Measurements from ENCODE around the gene ALKBH7. TPM values are rescaled to one million over a fixed set of nuclear protein-coding genes. Genes with fewer than 3 reads are reported as not detected.

The ALKBH7 gene
- total and polyA plus RNA-seq, 2 of the 13 experiments (the other 11 are each of a cell fraction or from before 2014, with no cell fraction given), result 29.6 to 45.9 TPM

DNA sequence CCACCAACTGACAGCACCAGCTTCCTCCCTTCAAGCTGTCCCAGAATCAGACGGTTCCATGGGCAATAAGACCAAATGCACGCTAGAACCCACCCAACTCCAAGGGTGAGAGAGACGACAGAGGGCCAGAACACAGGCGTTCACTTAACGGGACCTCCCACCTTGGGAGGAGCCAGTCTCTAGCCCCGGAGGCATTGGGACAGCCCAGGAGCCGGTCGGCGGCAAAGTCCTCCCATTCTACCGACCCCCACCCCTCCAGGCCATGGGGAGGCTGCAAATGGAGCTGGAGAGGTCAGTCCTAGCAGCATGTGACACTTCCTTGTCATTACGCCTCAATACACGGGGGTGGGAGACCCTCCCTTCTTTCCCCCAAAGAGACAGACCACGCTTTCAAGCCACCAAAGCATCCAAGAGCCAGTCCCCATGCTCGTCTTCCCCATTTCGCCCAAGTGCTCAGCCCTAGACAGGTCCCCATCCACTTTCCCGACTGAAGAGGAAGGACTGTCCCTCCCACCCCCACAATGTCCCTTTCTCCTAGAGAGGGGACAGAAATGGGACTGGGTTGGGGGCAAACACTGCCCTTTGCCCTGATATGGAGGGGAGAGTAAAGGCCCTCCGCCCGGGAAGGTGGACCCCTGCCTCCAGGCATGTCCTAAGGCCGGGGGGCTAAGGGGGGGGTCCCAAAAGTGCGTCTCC, 51.1 kb downstream of the ALKBH7 start (continued):
- TF ChIP-seq ZNF432 (CRISPR knock-in tag; IDR thresholded peaks at IDR 0.05; ENCODE audit: borderline replicate concordance), result no peak
- TF ChIP-seq, protein P1, sequence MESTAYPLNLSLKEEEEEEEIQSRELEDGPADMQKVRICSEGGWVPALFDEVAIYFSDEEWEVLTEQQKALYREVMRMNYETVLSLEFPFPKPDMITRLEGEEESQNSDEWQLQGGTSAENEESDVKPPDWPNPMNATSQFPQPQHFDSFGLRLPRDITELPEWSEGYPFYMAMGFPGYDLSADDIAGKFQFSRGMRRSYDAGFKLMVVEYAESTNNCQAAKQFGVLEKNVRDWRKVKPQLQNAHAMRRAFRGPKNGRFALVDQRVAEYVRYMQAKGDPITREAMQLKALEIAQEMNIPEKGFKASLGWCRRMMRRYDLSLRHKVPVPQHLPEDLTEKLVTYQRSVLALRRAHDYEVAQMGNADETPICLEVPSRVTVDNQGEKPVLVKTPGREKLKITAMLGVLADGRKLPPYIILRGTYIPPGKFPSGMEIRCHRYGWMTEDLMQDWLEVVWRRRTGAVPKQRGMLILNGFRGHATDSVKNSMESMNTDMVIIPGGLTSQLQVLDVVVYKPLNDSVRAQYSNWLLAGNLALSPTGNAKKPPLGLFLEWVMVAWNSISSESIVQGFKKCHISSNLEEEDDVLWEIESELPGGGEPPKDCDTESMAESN (CRISPR knock-in tag; conservative IDR thresholded peaks at IDR 0.05), result 0 out of 2 replicates have a peak, but pooled peaks have one; percentile 23

GRCh38 chr19:6424195-6424938, 51.8 kb downstream of the ALKBH7 start, which contains the start of gene KHSRP:
TSS of gene KHSRP (minus strand) at chr19:6424811. CDS start at chr19:6424701, 110 bp downstream.
- ChIA-PET CTCF (ENCODE audit: low intra/inter-chr PET ratio, low total read pairs) (no interaction called here), POLR2A (interaction anchor here (0.8 to 3.0 kb wide), 13 partner anchors 10 to 150 kb away, joined by 3 to 29 read pairs (median 5); partner anchors contain the start of genes ALKBH7, CLPP, GTF2F1 and SLC25A23)
- FAIRE-seq (no peak), ATAC-seq (no peak), DNase-seq (ENCODE audit: low spot score) (no peak)
- Histone ChIP-seq H3K4me2 (ENCODE audit: low read depth, low read length) (peak within 1 kb of the TSS; percentile 94), H3K27me3 (ENCODE audit: control insufficient read depth in 1 of 2, insufficient read depth in 2 of 2, low read length in 2 of 2) (no peaks in the 10 kb centered on the region; a peak in 1 of 5 replicates), H3K4me3 (replicated peaks in 1 of 3; ENCODE audit: insufficient read depth in 1 of 3, low read depth in 2 of 3, low read length in 3 of 3) (peak within 1 kb of the TSS; percentile 84 to 92 (median 87)), H4K20me1 (ENCODE audit: insufficient read depth, low read length) (peaks cover 43% of the 10 kb centered on the region), H3K79me2 (ENCODE audit: insufficient read depth, low read length) (peaks cover 48% of the 10 kb centered on the region), H3K9me3 (ENCODE audit: low read length) (no peaks in the 10 kb centered on the region), H2AFZ (ENCODE audit: low read length) (peak within 1 kb of the TSS; percentile 30), H3K36me3 (replicated peaks in 1 of 2; ENCODE audit: control insufficient read depth in 1 of 2, insufficient read depth in 2 of 2, low read length in 2 of 2) (peaks cover 18 to 32% of the 10 kb centered on the region in 2 experiments), H3K9ac (ENCODE audit: insufficient read depth, low read depth, low read length) (peak within 1 kb of the TSS; percentile 89), H3K27ac (ENCODE audit: extremely low read length, insufficient read depth, low read length) (peak within 1 kb of the TSS; percentile 68), H3K4me1 (ENCODE audit: insufficient read depth, low read length) (peaks cover 33% of the 10 kb centered on the region)
- intact Hi-C loops (cut with micrococcal nuclease; ENCODE audit: unreplicated experiment) (no loop called here), in situ Hi-C loops (cut with HindIII; ENCODE audit: extremely low pct_ligation_motif_present, low pct_unique_long_range_greater_than_20kb) (no loop called here)
- BruUV-seq (replicated peaks), result no TSS peak
- WGBS (ENCODE audit: low lambda C conversion rate), result 0% methylated on average over 1 of the region's 114 CpGs
- TF ChIP-seq CREB3 (CRISPR knock-in tag; IDR thresholded peaks at IDR 0.05) (no peak), PHF8 (CRISPR knock-in tag; IDR thresholded peaks at IDR 0.05) (peak; percentile 74; the same call in 1 of the 2 replicates), CBX2 (IDR thresholded peaks at IDR 0.05; ENCODE audit: low read depth, low read length) (no peak), CBX2 (CRISPR knock-in tag; IDR thresholded peaks at IDR 0.05; ENCODE audit: low read depth) (no peak), ZNF263 (CRISPR knock-in tag; IDR thresholded peaks at IDR 0.05) (peak; percentile 97), RBFOX2 (IDR thresholded peaks at IDR 0.05; ENCODE audit: low read depth, low read length) (peak; percentile 89), ZFP36L1 (CRISPR knock-in tag; IDR thresholded peaks at IDR 0.05) (no peak), ZNF850 (CRISPR knock-in tag; conservative IDR thresholded peaks at IDR 0.05) (no peak), TEAD3 (CRISPR knock-in tag; optimal IDR thresholded peaks at IDR 0.05; ENCODE audit: borderline replicate concordance) (peak; percentile 24), HCFC1 (IDR thresholded peaks at IDR 0.05; ENCODE audit: low read depth, low read length) (no peak), THAP9 (CRISPR knock-in tag; IDR thresholded peaks at IDR 0.05; ENCODE audit: borderline replicate concordance) (no peak)
- TF ChIP-seq, protein P2, sequence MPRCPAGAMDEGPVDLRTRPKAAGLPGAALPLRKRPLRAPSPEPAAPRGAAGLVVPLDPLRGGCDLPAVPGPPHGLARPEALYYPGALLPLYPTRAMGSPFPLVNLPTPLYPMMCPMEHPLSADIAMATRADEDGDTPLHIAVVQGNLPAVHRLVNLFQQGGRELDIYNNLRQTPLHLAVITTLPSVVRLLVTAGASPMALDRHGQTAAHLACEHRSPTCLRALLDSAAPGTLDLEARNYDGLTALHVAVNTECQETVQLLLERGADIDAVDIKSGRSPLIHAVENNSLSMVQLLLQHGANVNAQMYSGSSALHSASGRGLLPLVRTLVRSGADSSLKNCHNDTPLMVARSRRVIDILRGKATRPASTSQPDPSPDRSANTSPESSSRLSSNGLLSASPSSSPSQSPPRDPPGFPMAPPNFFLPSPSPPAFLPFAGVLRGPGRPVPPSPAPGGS (CRISPR knock-in tag; IDR thresholded peaks at IDR 0.05), result no peak
